Measurements from ENCODE around the gene NGDN. TPM values are rescaled to one million over a fixed set of nuclear protein-coding genes. Genes with fewer than 3 reads are reported as not detected.
A peak's percentile ranks its signal among the peaks of the same experiment; 100 is the strongest.

Gene NGDN
- total and polyA plus RNA-seq, 11 donors, result 16.5 to 43.4 (median 18.7) TPM

DNA sequence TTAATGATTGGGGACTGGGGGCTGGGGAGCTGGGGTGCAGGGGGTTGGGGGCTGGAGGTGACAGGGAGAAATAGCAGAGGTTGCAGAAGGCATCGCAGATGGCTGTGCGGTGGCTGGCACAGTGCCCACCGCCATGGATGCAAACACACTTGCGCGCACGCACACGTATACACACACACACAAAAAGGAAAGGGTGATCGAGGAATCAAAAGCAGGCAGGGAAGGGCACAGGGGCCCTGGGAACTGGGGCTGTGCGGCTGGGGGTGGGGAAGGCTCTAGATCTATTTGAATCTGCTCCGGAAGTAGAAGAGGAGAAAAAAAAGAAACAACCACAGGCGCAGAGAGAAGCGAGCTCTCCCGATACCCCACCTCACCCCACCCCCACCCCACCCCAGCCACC, 42.7 kb downstream of the NGDN start:
- Histone ChIP-seq H3K9me3 (no peaks in the 10 kb centered on the region), H3K4me1 (no peaks in the 10 kb centered on the region), H3K27ac (no peak overlapping the region), H3K4me3 (peak overlapping the region in 1 of 12 donors; percentile 28), H3K27me3 (no peaks in the 10 kb centered on the region), H3K36me3 (no peaks in the 10 kb centered on the region)
- WGBS, 4 donors, result 51 to 63% (median 60%) methylated on average over 13 of the region's 13 CpGs
- intact Hi-C loops (cut with DNase I), result no loop called here
- TF ChIP-seq, protein P1, sequence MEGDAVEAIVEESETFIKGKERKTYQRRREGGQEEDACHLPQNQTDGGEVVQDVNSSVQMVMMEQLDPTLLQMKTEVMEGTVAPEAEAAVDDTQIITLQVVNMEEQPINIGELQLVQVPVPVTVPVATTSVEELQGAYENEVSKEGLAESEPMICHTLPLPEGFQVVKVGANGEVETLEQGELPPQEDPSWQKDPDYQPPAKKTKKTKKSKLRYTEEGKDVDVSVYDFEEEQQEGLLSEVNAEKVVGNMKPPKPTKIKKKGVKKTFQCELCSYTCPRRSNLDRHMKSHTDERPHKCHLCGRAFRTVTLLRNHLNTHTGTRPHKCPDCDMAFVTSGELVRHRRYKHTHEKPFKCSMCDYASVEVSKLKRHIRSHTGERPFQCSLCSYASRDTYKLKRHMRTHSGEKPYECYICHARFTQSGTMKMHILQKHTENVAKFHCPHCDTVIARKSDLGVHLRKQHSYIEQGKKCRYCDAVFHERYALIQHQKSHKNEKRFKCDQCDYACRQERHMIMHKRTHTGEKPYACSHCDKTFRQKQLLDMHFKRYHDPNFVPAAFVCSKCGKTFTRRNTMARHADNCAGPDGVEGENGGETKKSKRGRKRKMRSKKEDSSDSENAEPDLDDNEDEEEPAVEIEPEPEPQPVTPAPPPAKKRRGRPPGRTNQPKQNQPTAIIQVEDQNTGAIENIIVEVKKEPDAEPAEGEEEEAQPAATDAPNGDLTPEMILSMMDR (IDR thresholded peaks at IDR 0.05), result no peak
- TF ChIP-seq POLR2A (IDR thresholded peaks at IDR 0.05), result no peak
- ATAC-seq, result no peak
- DNase-seq, result no peak

DNA sequence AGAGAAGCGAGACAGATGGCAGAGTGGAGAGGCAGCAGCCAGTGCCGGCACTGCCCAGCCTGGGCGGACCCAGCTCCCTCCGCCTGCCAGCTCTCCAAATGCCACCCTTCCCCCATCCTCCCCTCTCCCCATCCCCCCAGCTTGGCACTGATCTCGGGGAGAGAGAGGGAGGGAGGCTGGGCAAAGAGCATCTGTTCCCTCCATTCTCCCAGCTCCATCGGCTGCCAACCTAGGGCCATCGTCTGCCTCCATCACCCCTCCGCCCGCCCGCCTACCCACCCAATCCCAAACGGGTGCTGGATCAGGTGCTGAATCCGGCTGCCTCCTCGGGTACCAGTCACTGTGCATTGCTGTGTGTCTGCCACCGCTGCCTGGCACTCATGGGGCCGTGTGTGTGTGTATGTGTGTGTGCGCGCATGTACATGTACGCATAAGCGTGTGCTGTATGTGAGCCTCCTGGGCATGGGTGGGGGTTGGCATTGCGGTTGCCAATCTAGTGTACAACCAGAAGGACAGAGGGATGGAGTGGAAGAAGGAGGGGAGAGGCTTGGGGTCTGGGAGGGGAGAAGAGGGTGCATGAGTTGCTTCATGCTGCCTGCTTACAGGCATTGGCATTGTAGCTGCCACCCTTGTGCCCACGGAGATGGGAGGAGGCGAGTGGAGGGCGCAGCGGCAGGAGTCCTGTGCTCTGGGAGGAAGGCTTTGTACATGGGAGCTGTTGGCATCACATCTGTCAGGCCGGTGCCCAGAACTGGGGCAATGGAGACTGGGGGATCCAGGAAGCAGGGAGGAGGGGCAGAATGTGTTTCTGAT, 43.7 kb downstream of the NGDN start:
- no peaks in the 10 kb centered on the region for H3K36me3 ChIP-seq
- H3K4me3 ChIP-seq, result no peak overlapping the region
- no peaks in the 10 kb centered on the region for H3K4me1 ChIP-seq
- H3K9me3 ChIP-seq, result no peaks in the 10 kb centered on the region
- intact Hi-C loops (cut with DNase I), result no loop called here
- no peak for DNase-seq
- ATAC-seq, result peak in 1 of 4 donors; percentile 18
- TF ChIP-seq, protein P1 (IDR thresholded peaks at IDR 0.05), result no peak
- TF ChIP-seq POLR2A (IDR thresholded peaks at IDR 0.05), result no peak
- WGBS, 4 donors, result 87 to 92% (median 88%) methylated on average over 24 to 25 of the region's 25 CpGs
- H3K27ac ChIP-seq, result peak overlapping the region in 1 of 12 donors; percentile 37
- no peaks in the 10 kb centered on the region for H3K27me3 ChIP-seq

DNA sequence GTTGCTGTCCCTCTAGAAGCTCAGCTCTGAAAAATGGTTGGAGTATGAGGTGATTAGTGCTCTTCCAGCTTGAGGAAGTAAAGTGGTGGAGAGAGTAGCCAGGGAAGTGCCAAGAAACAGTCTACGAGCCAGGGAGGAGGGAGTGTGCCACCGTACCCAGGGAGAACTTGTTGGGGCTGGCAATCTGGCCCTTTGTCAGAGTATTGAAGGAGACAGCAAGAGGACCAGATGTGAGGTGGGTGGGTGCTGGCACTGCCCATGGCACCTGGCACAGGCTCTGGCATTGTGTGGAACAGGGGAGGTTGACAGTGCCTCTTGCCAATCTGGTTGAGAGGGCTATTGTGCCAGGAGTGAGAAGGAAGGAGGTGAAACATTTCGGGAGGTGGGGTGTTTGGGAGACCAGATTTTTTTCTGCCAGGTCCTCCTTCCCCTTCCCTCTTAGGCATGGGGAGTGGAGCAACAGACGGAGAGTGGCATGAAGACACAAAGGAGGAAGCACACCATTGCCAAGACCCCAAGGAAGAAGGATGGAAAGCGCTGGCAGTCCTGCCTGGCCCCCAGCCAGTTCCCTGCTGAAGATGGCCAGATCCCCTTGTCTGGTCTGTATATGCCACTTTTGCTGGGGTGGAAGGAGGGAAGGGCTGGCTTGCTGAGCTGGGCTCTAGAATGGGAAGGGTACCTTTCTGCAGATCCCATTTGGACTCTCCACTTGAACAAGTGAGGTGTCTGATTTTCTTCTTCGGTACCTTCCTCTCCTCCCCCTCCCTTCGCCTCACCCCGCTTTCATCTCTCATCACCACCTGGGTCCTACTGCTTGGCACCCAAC, 44.5 kb downstream of the NGDN start:
- H3K9me3 ChIP-seq, result no peaks in the 10 kb centered on the region
- WGBS, 4 donors, result 79 to 88% (median 84%) methylated on average over 8 of the region's 8 CpGs
- no peaks in the 10 kb centered on the region for H3K27me3 ChIP-seq
- peak in 2 of 4 donors; percentile 5 to 16 for ATAC-seq
- peak overlapping the region in 1 of 12 donors; percentile 37 for H3K27ac ChIP-seq
- TF ChIP-seq POLR2A (IDR thresholded peaks at IDR 0.05), result no peak
- TF ChIP-seq, protein P1 (IDR thresholded peaks at IDR 0.05), result no peak
- H3K36me3 ChIP-seq, result no peaks in the 10 kb centered on the region
- no peaks in the 10 kb centered on the region for H3K4me1 ChIP-seq
- DNase-seq, result no peak
- H3K4me3 ChIP-seq, result no peak overlapping the region
- intact Hi-C loops (cut with DNase I), result no loop called here

DNA sequence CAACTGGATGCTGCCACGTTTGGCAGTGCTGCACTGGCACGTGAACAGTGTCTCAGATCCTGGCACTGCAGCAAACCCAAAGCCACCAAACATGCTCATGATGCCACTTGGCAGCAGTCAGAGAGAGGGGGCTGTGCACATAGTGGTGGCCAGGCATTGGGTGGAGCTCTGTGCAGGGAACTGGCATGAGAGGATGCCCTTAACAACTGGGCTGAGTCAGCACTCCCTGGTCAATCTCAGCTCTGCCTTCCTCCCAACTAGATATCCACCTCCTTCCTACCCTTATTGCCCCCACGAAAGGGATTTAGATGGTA, 45.1 kb downstream of the NGDN start:
- DNase-seq (peak in 1 of 5 donors; percentile 52), ATAC-seq (peak; percentile 58 to 66 (median 62))
- no peaks in the 10 kb centered on the region for H3K9me3 ChIP-seq
- 51 to 71% (median 66%) methylated on average over 3 of the region's 3 CpGs for WGBS, 4 donors
- H3K36me3 ChIP-seq, result no peaks in the 10 kb centered on the region
- TF ChIP-seq, protein P1 (IDR thresholded peaks at IDR 0.05), result no peak
- no peak for TF ChIP-seq POLR2A (IDR thresholded peaks at IDR 0.05)
- H3K4me3 ChIP-seq, result no peak overlapping the region
- no peak overlapping the region for H3K27ac ChIP-seq
- intact Hi-C loops (cut with DNase I), result no loop called here
- no peaks in the 10 kb centered on the region for H3K27me3 ChIP-seq
- H3K4me1 ChIP-seq, result no peaks in the 10 kb centered on the region

Measured in heart left ventricle (tissue), 16 donors.